Measurements from ENCODE around the gene GIMAP8.
"Not testable (repeated sequence)": the region's sequence is repeated elsewhere in the genome, so short reads cannot be mapped to it uniquely, and the experiment has no call there.

GIMAP8 gene

GRCh38 chr7:150464962-150465361, 14.5 kb downstream of the GIMAP8 start:
- DNase-seq (ENCODE audit: low spot score) = no peak

GRCh38 chr7:150465414-150465813, 15.0 kb downstream of the GIMAP8 start:
- DNase-seq (ENCODE audit: low spot score) = no peak

DNA sequence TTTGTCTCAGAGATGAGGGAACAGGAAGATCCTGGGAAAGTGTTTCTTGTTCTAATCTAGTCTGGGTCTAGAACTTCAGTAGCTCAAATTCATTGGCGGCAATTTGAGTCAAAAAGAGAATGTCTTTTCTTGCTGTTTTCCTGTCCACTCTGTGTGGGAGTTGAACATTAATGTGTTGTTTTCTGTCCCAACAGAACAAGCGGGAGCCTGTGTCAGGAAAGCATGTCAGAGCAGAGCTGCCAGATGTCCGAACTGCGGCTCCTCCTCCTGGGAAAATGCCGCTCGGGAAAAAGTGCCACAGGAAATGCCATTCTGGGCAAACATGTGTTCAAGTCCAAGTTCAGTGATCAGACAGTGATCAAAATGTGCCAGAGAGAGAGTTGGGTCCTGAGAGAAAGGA, 16.0 kb downstream of the GIMAP8 start:
- no peak for DNase-seq (ENCODE audit: low spot score)

GRCh38 chr7:150468241-150468640, 17.8 kb downstream of the GIMAP8 start:
- no peak for DNase-seq (ENCODE audit: low spot score)

- no peak for DNase-seq (ENCODE audit: low spot score)
Observed at GRCh38 chr7:150471886-150472285, 21.5 kb downstream of the GIMAP8 start.

DNA sequence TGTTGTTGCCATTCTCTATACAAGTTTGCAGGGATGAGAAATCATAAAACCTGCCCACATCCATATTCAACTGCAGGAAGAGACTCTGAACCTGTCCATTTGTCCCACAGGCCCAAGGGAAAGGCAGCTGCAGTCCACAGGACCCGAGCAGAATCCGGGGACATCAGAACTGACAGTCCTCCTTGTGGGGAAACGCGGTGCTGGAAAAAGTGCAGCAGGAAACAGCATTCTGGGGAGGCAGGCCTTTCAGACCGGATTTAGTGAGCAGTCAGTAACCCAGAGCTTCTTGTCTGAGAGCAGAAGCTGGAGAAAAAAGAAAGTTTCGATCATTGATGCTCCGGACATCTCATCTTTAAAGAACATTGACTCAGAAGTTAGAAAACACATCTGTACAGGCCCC, 23.5 kb downstream of the GIMAP8 start:
- DNase-seq (ENCODE audit: low spot score) = no peak

- DNase-seq (ENCODE audit: low spot score) = no peak
Observed at GRCh38 chr7:150476285-150476684, 25.9 kb downstream of the GIMAP8 start.

GRCh38 chr7:150476819-150477631, 26.6 kb downstream of the GIMAP8 start:
- no peak for DNase-seq (ENCODE audit: low spot score)

- DNase-seq (ENCODE audit: low spot score) = no peak
Observed at GRCh38 chr7:150479023-150479716, 28.7 kb downstream of the GIMAP8 start.

DNA sequence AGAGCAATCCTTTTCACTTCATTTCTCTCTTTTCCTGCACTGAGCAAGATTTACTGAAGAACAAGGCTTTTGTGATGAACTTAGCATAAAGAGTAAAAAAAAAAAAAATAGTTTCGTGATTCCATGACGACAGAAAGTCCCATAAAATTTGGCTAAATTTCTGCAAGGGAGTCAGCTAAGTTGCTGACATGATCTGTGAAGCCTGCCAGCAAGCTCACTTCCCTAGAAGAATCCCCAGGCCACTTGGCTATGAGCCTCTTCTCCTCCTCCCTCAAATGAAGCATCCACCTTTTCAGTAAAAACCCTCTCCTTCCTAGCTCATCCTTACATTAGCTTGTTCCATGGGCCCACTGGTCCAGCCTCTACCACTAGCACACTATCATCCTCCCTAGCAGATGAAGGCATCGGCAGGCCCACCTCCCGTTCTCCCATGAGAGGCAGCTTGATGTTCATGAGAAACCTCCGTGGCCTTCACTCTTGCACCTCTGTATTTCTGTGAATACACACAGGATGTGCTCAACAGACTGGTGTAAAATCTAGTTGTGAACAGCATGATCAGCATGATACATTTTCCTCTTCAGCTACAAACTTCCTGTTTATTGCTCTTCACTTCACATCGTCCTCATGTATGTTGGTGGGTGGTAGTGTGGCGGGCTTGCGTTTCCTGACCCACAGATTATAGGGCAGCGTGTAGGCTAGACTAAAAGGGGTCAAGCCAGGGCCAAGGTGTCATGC, 30.9 kb downstream of the GIMAP8 start:
- DNase-seq (ENCODE audit: low spot score) = no peak

- DNase-seq (ENCODE audit: low spot score) = no peak
Observed at GRCh38 chr7:150481922-150482321, 31.5 kb downstream of the GIMAP8 start.

GRCh38 chr7:150483514-150483913, 33.1 kb downstream of the GIMAP8 start:
- DNase-seq (ENCODE audit: low spot score) = not testable (repeated sequence)

- DNase-seq (ENCODE audit: low spot score) = not testable (repeated sequence)
Observed at GRCh38 chr7:150484071-150484470, 33.6 kb downstream of the GIMAP8 start.

GRCh38 chr7:150487625-150488024, 37.2 kb downstream of the GIMAP8 start:
- no peak for DNase-seq (ENCODE audit: low spot score)

- no peak for DNase-seq (ENCODE audit: low spot score)
Observed at GRCh38 chr7:150489782-150490181, 39.4 kb downstream of the GIMAP8 start.

DNA sequence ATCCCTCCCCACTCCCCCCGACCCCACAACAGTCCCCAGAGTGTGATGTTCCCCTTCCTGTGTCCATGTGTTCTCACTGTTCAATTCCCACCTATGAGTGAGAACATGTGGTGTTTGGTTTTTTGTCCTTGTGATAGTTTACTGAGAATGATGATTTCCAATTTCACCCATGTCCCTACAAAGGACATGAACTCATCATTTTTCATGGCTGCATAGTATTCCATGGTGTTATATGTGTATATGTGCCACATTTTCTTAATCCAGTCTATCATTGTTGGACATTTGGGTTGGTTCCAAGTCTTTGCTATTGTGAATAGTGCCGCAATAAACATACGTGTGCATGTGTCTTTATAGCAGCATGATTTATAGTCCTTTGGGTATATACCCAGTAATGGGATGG, 43.0 kb downstream of the GIMAP8 start:
- DNase-seq (ENCODE audit: low spot score) = not testable (repeated sequence)

GRCh38 chr7:150502519-150502918, 52.1 kb downstream of the GIMAP8 start:
- DNase-seq (ENCODE audit: low spot score) = no peak

GRCh38 chr7:150503155-150503554, 52.7 kb downstream of the GIMAP8 start:
- DNase-seq (ENCODE audit: low spot score) = no peak

DNA sequence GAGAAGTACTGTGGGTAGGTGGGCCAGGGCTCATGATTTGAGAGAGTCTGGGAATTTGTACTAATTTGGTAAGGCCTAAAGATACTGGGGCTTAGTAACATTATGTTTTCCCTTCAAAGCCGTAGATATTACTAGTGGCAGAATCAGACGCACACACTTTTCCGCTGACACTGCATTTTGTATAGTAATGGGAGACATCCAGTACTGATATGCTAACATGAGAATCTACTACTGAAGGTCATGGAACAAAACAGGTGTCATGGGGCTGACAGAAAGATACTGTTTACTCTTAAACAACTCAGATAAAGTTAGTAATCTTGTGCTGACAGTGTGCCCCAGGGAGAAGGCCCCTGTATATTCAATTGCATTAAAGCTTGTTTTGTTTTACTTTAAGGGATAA, 53.2 kb downstream of the GIMAP8 start:
- no peak for DNase-seq (ENCODE audit: low spot score)

GRCh38 chr7:150507947-150508602, 57.6 kb downstream of the GIMAP8 start:
- no peak for DNase-seq (ENCODE audit: low spot score)

- DNase-seq (ENCODE audit: low spot score) = no peak
Observed at GRCh38 chr7:150511048-150511447, 60.6 kb downstream of the GIMAP8 start.

DNA sequence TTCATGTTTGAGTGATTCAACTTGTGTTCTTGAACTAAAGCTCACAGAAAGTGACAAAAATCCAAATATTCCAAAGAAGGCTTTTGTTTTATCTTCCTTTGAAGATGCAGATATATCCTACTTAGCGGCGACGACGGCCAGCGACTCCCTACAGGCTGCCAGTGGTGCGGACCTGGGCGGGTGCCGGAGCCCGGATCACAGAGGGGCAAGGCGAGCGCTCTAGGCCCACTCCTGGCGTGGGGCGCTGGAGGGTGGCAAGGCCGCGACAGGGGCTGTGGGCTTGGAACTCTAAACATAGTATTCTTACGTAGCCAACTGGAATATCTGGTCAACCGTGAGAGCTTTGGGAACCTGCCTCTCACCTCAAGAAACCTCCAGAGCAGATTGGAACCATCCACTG, 63.3 kb downstream of the GIMAP8 start:
- no peak for DNase-seq (ENCODE audit: low spot score)

All from D341Med (cell line).